GM18507 (cell line): ENCODE data around the gene IQCM.

Experiments
- DNase-seq: peaks from one replicate; pipeline ENCODE4 v3.0.0; 2011; ENCODE audit warnings: low read depth; ENCODE audit not compliant: insufficient read length; ENCODE audit errors: extremely low spot score
- FAIRE-seq: peaks from 2 replicates; lab custom pipeline; 2011; peaks lifted over from hg19 to GRCh38; lab: Jason Lieb, UNC

IQCM gene

GRCh38 chr4:149716728-149717127 is 98.9 kb downstream of the IQCM start:
- FAIRE-seq (no peak), DNase-seq (no peak)

GRCh38 chr4:149715822-149716585 is 99.6 kb downstream of the IQCM start:
- DNase-seq (no peak), FAIRE-seq (no peak)

- DNase-seq (no peak), FAIRE-seq (no peak)
These were observed 102.6 kb downstream of the IQCM start for GRCh38 chr4:149713031-149713430.

- DNase-seq (no peak), FAIRE-seq (no peak)
These were observed 103.9 kb downstream of the IQCM start for GRCh38 chr4:149711593-149712365.

- no peak for DNase-seq
- FAIRE-seq: no peak
These were observed 106.0 kb downstream of the IQCM start for GRCh38 chr4:149709640-149710039.

GRCh38 chr4:149708513-149709130 is 107.0 kb downstream of the IQCM start:
- no peak for FAIRE-seq
- DNase-seq: no peak

- DNase-seq (no peak), FAIRE-seq (no peak)
These were observed 107.8 kb downstream of the IQCM start for GRCh38 chr4:149707862-149708261.

GRCh38 chr4:149706942-149707341 is 108.7 kb downstream of the IQCM start:
- no peak for DNase-seq
- no peak for FAIRE-seq

- DNase-seq (no peak), FAIRE-seq (no peak)
These were observed 113.0 kb downstream of the IQCM start for GRCh38 chr4:149702414-149703293.

GRCh38 chr4:149701435-149702156 is 114.0 kb downstream of the IQCM start:
- no peak for FAIRE-seq
- no peak for DNase-seq

GRCh38 chr4:149700272-149700671 is 115.4 kb downstream of the IQCM start:
- no peak for DNase-seq
- no peak for FAIRE-seq

- DNase-seq: no peak
- FAIRE-seq: no peak
These were observed 116.0 kb downstream of the IQCM start for GRCh38 chr4:149699642-149700041.

GRCh38 chr4:149690726-149691125 is 124.9 kb downstream of the IQCM start:
- no peak for FAIRE-seq
- no peak for DNase-seq

GRCh38 chr4:149684516-149684915 is 131.1 kb downstream of the IQCM start:
- DNase-seq: no peak
- FAIRE-seq: no peak

- no peak for DNase-seq
- no peak for FAIRE-seq
These were observed 139.6 kb downstream of the IQCM start for GRCh38 chr4:149676076-149676475.

- DNase-seq (no peak), FAIRE-seq (no peak)
These were observed 169.9 kb downstream of the IQCM start for GRCh38 chr4:149645790-149646189.

GRCh38 chr4:149638073-149638472 is 177.6 kb downstream of the IQCM start:
- DNase-seq (no peak), FAIRE-seq (no peak)

- FAIRE-seq (no peak), DNase-seq (no peak)
These were observed 181.3 kb downstream of the IQCM start for GRCh38 chr4:149634368-149634767.

GRCh38 chr4:149631629-149632028 is 184.0 kb downstream of the IQCM start:
- DNase-seq (no peak), FAIRE-seq (no peak)
